Panc1 (cell line): ENCODE measurements around the gene ATG16L2.

Experiments used
- POLR2AphosphoS5 ChIP-seq: IDR thresholded peaks from 2 replicates; pipeline ENCODE4 v1.6.1; 2012; ENCODE audit warnings: mild to moderate bottlenecking, low read depth, low read length, moderate library complexity
- REST ChIP-seq, 2 experiments: IDR thresholded peaks; 2 replicates each; pipeline ENCODE4 v1.6.1; 2011 to 2012; ENCODE audit warnings: low read depth in 2 of 2, control low read depth in 1 of 2, low read length in 1 of 2, mild to moderate bottlenecking in 1 of 2, moderate library complexity in 1 of 2; ENCODE audit not compliant: insufficient read depth in 1 of 2
- SIN3A ChIP-seq: IDR thresholded peaks from 2 replicates; pipeline ENCODE4 v1.6.1; 2012; ENCODE audit warnings: low read depth, mild to moderate bottlenecking, low read length, moderate library complexity, borderline replicate concordance; ENCODE audit not compliant: insufficient read depth
- TF ChIP-seq, protein P1 (sequence below): fragments of 450-650 bp; IDR thresholded peaks from 2 replicates; pipeline ENCODE4 v1.5.1; 2017; ENCODE audit warnings: mild to moderate bottlenecking

- TF ChIP-seq, protein P1, sequence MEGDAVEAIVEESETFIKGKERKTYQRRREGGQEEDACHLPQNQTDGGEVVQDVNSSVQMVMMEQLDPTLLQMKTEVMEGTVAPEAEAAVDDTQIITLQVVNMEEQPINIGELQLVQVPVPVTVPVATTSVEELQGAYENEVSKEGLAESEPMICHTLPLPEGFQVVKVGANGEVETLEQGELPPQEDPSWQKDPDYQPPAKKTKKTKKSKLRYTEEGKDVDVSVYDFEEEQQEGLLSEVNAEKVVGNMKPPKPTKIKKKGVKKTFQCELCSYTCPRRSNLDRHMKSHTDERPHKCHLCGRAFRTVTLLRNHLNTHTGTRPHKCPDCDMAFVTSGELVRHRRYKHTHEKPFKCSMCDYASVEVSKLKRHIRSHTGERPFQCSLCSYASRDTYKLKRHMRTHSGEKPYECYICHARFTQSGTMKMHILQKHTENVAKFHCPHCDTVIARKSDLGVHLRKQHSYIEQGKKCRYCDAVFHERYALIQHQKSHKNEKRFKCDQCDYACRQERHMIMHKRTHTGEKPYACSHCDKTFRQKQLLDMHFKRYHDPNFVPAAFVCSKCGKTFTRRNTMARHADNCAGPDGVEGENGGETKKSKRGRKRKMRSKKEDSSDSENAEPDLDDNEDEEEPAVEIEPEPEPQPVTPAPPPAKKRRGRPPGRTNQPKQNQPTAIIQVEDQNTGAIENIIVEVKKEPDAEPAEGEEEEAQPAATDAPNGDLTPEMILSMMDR: peak; percentile 83
- TF ChIP-seq POLR2AphosphoS5 (no peak), REST (IDR thresholded peaks at IDR 0.05; ENCODE audit: insufficient read depth in 1 of 2, low read depth in 2 of 2, low read length in 1 of 2) (no peak), SIN3A (no peak)
Observed at GRCh38 chr11:72848846-72849466, 34.7 kb downstream of the ATG16L2 start.
